CD14-positive monocyte (primary cell): ENCODE results near the gene GRIK5. TPM values are rescaled to one million over a fixed set of nuclear protein-coding genes. Genes with fewer than 3 reads are reported as not detected.

Source experiments
- DNase-seq, 3 donors: peaks; one replicate each; pipeline ENCODE4 v3.0.0-alpha.2; 2011 to 2022
- H2AFZ ChIP-seq: 2 replicates; pipeline ENCODE4 v1.6.0; 2012; ENCODE audit warnings: mild to moderate bottlenecking, low read depth, low read length, inconsistent platforms; ENCODE audit not compliant: insufficient read depth, poor library complexity, severe bottlenecking
- H3K27ac ChIP-seq, 2 donors: 1 replicate in 1 of 2; 2 replicates in 1 of 2; pipeline ENCODE4 v1.5.1; 2012 to 2013; ENCODE audit warnings: low read length in 2 of 2, control low read depth in 1 of 2, inconsistent platforms in 1 of 2, low read depth in 1 of 2, mild to moderate bottlenecking in 1 of 2
- H3K27me3 ChIP-seq, 2 donors: one replicate each; pipeline versions ENCODE4 v1.6.0 to v1.6.1; 2011 to 2013; ENCODE audit warnings: low read length in 2 of 2; ENCODE audit not compliant: control insufficient read depth in 2 of 2, insufficient read depth in 2 of 2
- H3K36me3 ChIP-seq, 2 donors: replicated peaks in 1 of 2; 1 replicate in 1 of 2; 2 replicates in 1 of 2; pipeline versions ENCODE4 v1.5.1 to v1.6.1; 2012 to 2013; ENCODE audit warnings: low read length in 2 of 2, control low read depth in 1 of 2, inconsistent platforms in 1 of 2, mild to moderate bottlenecking in 1 of 2; ENCODE audit not compliant: insufficient read depth in 2 of 2, control insufficient read depth in 1 of 2
- H3K4me1 ChIP-seq, 2 donors: 1 replicate in 1 of 2; 2 replicates in 1 of 2; pipeline versions ENCODE4 v1.5.1 to v1.6.1; 2012 to 2013; ENCODE audit warnings: low read length in 2 of 2, control low read depth in 1 of 2, inconsistent platforms in 1 of 2, mild to moderate bottlenecking in 1 of 2, moderate library complexity in 1 of 2; ENCODE audit not compliant: insufficient read depth in 2 of 2, control insufficient read depth in 1 of 2
- H3K4me2 ChIP-seq: replicated peaks from 2 replicates; pipeline ENCODE3; 2012; ENCODE audit warnings: low read length, moderate library complexity, mild to moderate bottlenecking; ENCODE audit not compliant: poor library complexity, severe bottlenecking; ENCODE audit errors: extremely low read depth
- H3K4me3 ChIP-seq, 3 experiments: fragments of 200-600 bp in 1 of 3; sonication (generic) in 1 of 3; replicated peaks in 1 of 3; 1 replicate in 2 of 3; 2 replicates in 1 of 3; pipeline ENCODE4 v1.5.1; 2011 to 2013; ENCODE audit warnings: low read length in 3 of 3, mild to moderate bottlenecking in 3 of 3, control low read depth in 2 of 3, low read depth in 2 of 3, inconsistent platforms in 1 of 3, moderate library complexity in 1 of 3
- H3K79me2 ChIP-seq: 2 replicates; pipeline ENCODE4 v1.6.0; 2012; ENCODE audit warnings: mild to moderate bottlenecking, control low read depth, inconsistent platforms, low read length, moderate library complexity; ENCODE audit not compliant: insufficient read depth
- H3K9ac ChIP-seq: 2 replicates; pipeline ENCODE4 v1.6.0; 2017; ENCODE audit warnings: low read length, mild to moderate bottlenecking; ENCODE audit not compliant: insufficient read depth, poor library complexity, severe bottlenecking
- H3K9me3 ChIP-seq, 2 donors: replicated peaks in 1 of 2; 1 replicate in 1 of 2; 2 replicates in 1 of 2; pipeline versions ENCODE4 v1.5.1 to v1.6.1; 2012 to 2013; ENCODE audit warnings: low read length in 2 of 2, control low read depth in 1 of 2; ENCODE audit not compliant: control insufficient read depth in 1 of 2, insufficient read depth in 1 of 2
- H4K20me1 ChIP-seq: 2 replicates; pipeline ENCODE4 v1.6.0; 2012; ENCODE audit warnings: mild to moderate bottlenecking, low read length, control low read depth, moderate library complexity; ENCODE audit not compliant: insufficient read depth
- H3K27ac Mint-ChIP-seq, 7 donors: one replicate each; pipeline ENCODE4 v1.8.0; 2020; ENCODE audit warnings: mild to moderate bottlenecking in 7 of 7, mixed read lengths in 7 of 7, moderate library complexity in 6 of 7, inconsistent platforms in 2 of 7
- H3K27me3 Mint-ChIP-seq, 3 donors: one replicate each; pipeline ENCODE4 v1.8.0; 2021 to 2022; ENCODE audit warnings: low read depth in 3 of 3, mild to moderate bottlenecking in 3 of 3, mixed read lengths in 3 of 3, moderate library complexity in 3 of 3, inconsistent platforms in 1 of 3
- H3K36me3 Mint-ChIP-seq, 2 donors: one replicate each; pipeline ENCODE4 v1.8.0; 2020; ENCODE audit warnings: mixed read lengths in 2 of 2, inconsistent platforms in 1 of 2, mild to moderate bottlenecking in 1 of 2
- H3K4me1 Mint-ChIP-seq: one replicate; pipeline ENCODE4 v1.8.0; 2020; ENCODE audit warnings: mild to moderate bottlenecking, mixed read lengths
- H3K4me3 Mint-ChIP-seq, 2 donors: one replicate each; pipeline ENCODE4 v1.8.0; 2020; ENCODE audit warnings: mild to moderate bottlenecking in 2 of 2, mixed read lengths in 2 of 2, moderate library complexity in 1 of 2
- H3K9me3 Mint-ChIP-seq, 7 donors: one replicate each; pipeline ENCODE4 v1.8.0; 2020 to 2022; ENCODE audit warnings: mixed read lengths in 7 of 7, mild to moderate bottlenecking in 6 of 7, moderate library complexity in 6 of 7, inconsistent platforms in 2 of 7
- CTCF ChIP-seq: fragments of 200-600 bp; IDR thresholded peaks from one replicate; pipeline ENCODE4 v1.8.0; 2022; ENCODE audit warnings: antibody characterized with exemption, mild to moderate bottlenecking
- WGBS: methylation state at CpG from one replicate; pipeline ENCODE4 v1.1.5; 2013; ENCODE audit warnings: missing lambda C conversion rate; ENCODE audit not compliant: insufficient coverage; 5-methylcytosine and 5-hydroxymethylcytosine counted together
- intact Hi-C, 2 donors: fragments of 100-400 bp; cut with micrococcal nuclease; formaldehyde crosslinking; loops; one replicate each; pipeline versions ENCODE4 v1.15.0 to v1.15.1; 2023
- polyA plus RNA-seq, 3 donors: library from polyadenylated mRNA; depleted of rRNA in 1 of 3; unstranded in 2 of 3; stranded (reverse) in 1 of 3; fragments of 300-500 nt in 2 of 3; fragments of >200 nt in 1 of 3; fragmentation: Illumina TruSeq in 2 of 3; gene quantifications; 1 replicate in 2 of 3; 2 replicates in 1 of 3; pipeline ENCODE4 v1.2.3, GENCODE V29; 2012 to 2021

Gene GRIK5
- polyA plus RNA-seq, 3 donors, result 0.12 to 0.28 TPM; not detected in 1

- intact Hi-C loops, result no loop called here
- no peak overlapping the region for H3K27ac ChIP-seq
- H3K79me2 ChIP-seq, result no peaks in the 10 kb centered on the region
- H3K9me3 ChIP-seq, result no peaks in the 10 kb centered on the region
- H3K9me3 Mint-ChIP-seq, result no peaks in the 10 kb centered on the region
- no peaks in the 10 kb centered on the region for H3K36me3 Mint-ChIP-seq
- peaks cover 0 to 21% of the 10 kb centered on the region in 2 donors for H3K27me3 ChIP-seq
- peaks cover 0 to 8% (median 8%) of the 10 kb centered on the region in 3 donors for H3K27me3 Mint-ChIP-seq
- no peak overlapping the region for H3K27ac Mint-ChIP-seq
- 93% methylated on average over 2 of the region's 9 CpGs for WGBS
- no peak for DNase-seq
- H3K9ac ChIP-seq, result no peak overlapping the region
- H3K4me2 ChIP-seq, result no peak overlapping the region
- no peaks in the 10 kb centered on the region for H3K36me3 ChIP-seq
- peaks cover 4% of the 10 kb centered on the region for H3K4me1 Mint-ChIP-seq
- H2AFZ ChIP-seq, result no peak overlapping the region
- H3K4me3 Mint-ChIP-seq, result no peak overlapping the region
- peaks cover 18 to 19% of the 10 kb centered on the region in 2 donors for H3K4me1 ChIP-seq
- no peak for TF ChIP-seq CTCF
- H4K20me1 ChIP-seq, result no peaks in the 10 kb centered on the region
- no peak overlapping the region for H3K4me3 ChIP-seq
These were observed 3.8 kb downstream of the GRIK5 start for GRCh38 chr19:42066075-42066754.

GRCh38 chr19:42065511-42065910, 4.5 kb downstream of the GRIK5 start:
- Mint-ChIP-seq H3K27me3 (peaks cover 0 to 6% (median 5%) of the 10 kb centered on the region in 3 donors), H3K4me1 (peaks cover 3% of the 10 kb centered on the region), H3K4me3 (no peak overlapping the region), H3K27ac (no peak overlapping the region), H3K36me3 (no peaks in the 10 kb centered on the region), H3K9me3 (no peaks in the 10 kb centered on the region)
- Histone ChIP-seq H3K4me3 (no peak overlapping the region), H3K79me2 (no peaks in the 10 kb centered on the region), H4K20me1 (no peaks in the 10 kb centered on the region), H3K9ac (no peak overlapping the region), H3K4me1 (peaks cover 18 to 19% of the 10 kb centered on the region in 2 donors), H3K4me2 (no peak overlapping the region), H3K9me3 (no peaks in the 10 kb centered on the region), H3K27me3 (peaks cover 0 to 21% of the 10 kb centered on the region in 2 donors), H2AFZ (no peak overlapping the region), H3K27ac (no peak overlapping the region), H3K36me3 (no peaks in the 10 kb centered on the region)
- WGBS, result 100% methylated on average over 3 of the region's 9 CpGs
- intact Hi-C loops, result no loop called here
- DNase-seq, result no peak
- no peak for TF ChIP-seq CTCF
